GM20000 (cell line): ENCODE measurements around the gene MPL.

Experiments
- DNase-seq: peaks from one replicate; pipeline ENCODE4 v3.0.0; 2012; ENCODE audit warnings: low spot score
- TF ChIP-seq, protein P1 (sequence below): IDR thresholded peaks from 2 replicates; pipeline ENCODE4 v1.5.1; 2012; ENCODE audit warnings: mild to moderate bottlenecking, control low read depth; ENCODE audit errors: extremely low read depth, missing control alignments

The MPL gene

DNA sequence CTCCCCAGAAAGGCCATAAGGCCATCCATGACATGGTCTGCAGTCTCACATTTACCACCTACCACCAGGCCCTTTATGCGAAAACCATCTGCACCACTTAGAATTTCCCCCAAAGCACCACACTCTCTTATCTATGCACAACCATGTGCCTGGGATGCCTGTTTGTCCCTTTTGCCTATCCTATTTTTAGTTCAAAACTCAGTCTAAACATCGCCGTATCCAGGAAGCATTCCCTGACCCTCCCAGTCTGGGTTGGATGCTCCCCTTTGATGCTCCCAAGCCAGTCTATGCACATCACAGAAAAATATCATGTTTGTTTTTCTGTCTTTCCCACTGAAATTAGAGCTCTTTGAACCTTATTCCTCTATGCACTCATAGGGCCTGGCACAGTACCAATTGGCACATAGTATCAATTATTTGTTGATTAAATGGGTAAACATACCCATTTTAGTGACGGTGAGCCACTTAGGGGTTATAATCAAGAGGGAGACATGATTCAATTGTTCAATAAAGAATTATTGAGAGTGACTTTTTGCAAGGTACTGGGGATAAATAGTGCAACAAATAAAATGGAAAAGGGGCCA, 6.7 kb downstream of the MPL start:
- TF ChIP-seq, protein P1, sequence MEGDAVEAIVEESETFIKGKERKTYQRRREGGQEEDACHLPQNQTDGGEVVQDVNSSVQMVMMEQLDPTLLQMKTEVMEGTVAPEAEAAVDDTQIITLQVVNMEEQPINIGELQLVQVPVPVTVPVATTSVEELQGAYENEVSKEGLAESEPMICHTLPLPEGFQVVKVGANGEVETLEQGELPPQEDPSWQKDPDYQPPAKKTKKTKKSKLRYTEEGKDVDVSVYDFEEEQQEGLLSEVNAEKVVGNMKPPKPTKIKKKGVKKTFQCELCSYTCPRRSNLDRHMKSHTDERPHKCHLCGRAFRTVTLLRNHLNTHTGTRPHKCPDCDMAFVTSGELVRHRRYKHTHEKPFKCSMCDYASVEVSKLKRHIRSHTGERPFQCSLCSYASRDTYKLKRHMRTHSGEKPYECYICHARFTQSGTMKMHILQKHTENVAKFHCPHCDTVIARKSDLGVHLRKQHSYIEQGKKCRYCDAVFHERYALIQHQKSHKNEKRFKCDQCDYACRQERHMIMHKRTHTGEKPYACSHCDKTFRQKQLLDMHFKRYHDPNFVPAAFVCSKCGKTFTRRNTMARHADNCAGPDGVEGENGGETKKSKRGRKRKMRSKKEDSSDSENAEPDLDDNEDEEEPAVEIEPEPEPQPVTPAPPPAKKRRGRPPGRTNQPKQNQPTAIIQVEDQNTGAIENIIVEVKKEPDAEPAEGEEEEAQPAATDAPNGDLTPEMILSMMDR: no peak
- no peak for DNase-seq

DNA sequence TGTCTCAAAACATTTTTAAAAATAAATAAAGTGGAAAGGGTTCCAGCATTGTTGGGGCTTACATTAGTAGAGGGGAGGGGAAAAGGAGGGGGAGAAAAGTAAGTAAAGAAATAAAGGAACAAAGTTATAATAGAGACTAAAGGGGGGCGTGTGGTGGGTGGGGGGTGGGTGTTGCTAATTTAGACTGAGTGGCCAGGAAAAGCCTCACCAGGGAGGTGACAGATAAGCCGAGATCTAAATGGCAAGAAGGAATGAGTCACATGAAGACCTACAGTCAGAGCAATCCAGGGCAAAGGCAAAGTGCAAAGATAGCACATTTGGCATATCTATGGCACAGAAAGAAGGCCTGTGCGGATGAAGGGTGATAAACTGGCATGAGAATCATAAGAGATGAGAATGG, 7.5 kb downstream of the MPL start:
- no peak for DNase-seq
- TF ChIP-seq, protein P1: no peak

DNA sequence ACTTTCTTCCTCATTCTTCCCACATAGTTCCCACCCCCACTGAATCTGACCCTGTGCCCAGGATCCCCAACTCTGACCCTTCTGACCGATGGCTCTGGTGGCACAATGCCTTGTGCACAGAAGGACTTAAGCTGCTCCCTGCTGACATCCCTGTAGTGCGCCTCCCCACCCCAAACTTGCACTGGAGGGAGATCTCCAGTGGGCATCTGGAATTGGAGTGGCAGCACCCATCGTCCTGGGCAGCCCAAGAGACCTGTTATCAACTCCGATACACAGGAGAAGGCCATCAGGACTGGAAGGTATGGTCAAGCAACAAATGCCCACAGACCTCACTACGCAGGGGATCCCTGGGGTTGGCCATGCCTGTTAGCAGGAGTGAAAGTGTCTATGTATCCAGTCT, 9.0 kb downstream of the MPL start:
- TF ChIP-seq, protein P1: no peak
- no peak for DNase-seq

DNA sequence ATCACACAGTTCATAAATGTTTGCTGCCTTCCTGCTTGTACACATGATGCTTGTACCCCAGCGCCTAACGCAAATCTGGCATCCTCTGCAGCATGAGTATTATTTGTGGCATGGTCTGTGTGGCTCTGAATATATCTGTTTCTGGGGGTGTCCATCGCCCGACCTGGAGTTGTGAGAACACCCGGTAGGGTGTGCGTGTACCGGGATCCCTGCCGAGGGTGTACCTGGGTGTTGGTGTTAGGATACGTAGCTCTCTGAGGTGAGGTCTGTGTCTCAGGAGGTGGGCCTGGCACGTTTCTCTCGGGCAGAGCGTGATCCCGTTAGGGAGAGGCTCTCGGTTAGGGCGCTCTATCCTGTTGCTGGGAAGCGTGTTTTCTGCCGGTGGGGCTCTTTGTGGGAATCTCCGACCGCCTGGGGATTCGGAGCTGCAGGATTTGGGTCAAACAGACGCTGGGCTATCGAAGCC, 10.8 kb downstream of the MPL start:
- TF ChIP-seq, protein P1: no peak
- DNase-seq: no peak

DNA sequence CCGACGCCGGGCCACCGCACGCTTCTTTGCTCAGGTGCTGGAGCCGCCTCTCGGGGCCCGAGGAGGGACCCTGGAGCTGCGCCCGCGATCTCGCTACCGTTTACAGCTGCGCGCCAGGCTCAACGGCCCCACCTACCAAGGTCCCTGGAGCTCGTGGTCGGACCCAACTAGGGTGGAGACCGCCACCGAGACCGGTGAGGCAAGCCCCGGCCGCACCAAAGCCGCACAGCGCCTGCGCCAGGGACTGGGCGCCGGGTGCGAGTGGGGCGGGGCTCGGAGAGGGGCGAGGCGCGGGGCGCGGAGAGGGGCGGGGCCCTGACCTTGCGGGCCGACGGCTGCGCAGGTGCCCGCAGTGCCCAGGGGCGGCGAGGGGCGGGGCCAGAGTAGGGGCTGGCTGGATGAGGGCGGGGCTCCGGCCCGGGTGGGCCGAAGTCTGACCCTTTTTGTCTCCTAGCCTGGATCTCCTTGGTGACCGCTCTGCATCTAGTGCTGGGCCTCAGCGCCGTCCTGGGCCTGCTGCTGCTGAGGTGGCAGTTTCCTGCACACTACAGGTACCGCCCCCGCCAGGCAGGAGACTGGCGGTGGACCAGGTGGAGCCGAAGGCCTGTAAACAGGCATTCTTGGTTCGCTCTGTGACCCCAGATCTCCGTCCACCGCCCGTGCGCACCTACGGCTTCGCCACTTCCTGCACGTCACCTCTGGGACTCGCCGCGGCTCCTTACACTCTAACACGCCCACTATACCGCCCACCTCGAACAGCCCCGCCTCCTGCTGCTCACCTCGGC, 11.4 kb downstream of the MPL start:
- TF ChIP-seq, protein P1: no peak
- peak; percentile 67 for DNase-seq

DNA sequence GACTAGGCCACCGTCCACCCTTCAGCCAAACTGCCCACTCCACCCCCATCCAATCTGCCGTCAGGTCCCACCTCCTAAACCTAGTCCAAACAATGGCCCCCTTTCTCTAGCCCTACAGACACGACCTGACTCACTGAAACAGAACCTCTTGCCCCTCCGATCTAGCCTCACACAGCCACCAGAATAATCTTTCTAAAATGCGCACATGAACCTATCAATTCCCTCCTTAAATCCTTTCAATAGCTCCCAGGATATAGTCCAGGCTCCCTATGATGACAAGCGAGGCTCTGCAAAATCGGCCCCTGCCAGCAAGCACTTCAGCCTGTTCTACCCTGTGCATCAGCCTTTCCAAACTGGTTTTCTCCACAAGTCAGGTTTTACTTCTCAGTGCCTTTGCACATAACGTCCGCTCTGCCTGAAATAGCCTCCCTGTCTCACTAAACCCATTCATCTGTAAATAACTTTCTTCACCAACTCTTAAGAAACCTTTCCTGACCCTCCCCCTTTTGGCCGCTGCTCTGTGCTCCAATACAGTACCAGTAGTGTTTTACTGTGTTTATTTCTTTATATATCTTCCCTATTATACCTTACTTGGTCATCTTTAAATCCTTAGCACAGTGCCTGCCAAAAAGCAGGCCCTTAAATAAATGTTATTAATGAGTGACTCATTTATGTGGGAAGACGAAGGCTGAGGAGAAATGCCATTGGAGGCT, 12.1 kb downstream of the MPL start:
- DNase-seq: no peak
- TF ChIP-seq, protein P1: no peak

DNA sequence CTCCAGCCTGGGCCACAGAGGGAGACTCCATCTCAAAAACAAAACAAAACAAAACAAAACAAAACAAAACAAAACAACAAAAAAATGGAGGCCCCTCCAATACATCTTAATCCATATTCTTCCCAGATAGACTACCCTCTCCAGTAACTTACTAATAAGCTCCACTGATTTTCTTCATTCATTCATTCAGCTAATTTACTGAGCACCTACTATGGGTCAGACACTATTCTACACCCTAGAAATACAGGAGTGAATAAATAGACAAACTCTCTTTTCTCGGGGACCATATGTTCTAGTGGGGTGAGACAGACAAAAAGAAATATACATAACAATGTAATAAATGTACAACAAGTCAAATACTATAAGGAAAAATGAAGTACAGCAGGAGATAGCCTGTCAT, 13.4 kb downstream of the MPL start:
- TF ChIP-seq, protein P1: no peak
- no peak for DNase-seq
